Breast epithelium (tissue), 4 donors: ENCODE results near the gene MANBA. TPM values are rescaled to one million over a fixed set of nuclear protein-coding genes. Genes with fewer than 3 reads are reported as not detected.

Experiments
- DNase-seq, 2 donors: peaks; one replicate each; pipeline ENCODE4 v3.0.0-alpha.2; 2019; ENCODE audit warnings: low spot score in 2 of 2
- H3K27ac ChIP-seq, 2 donors: fragments of 200-600 bp; sonication (generic) in 1 of 2; one replicate each; pipeline ENCODE4 v1.5.1; 2016 to 2019; ENCODE audit warnings: mild to moderate bottlenecking in 1 of 2
- H3K27me3 ChIP-seq, 2 donors: fragments of 200-600 bp; sonication (generic) in 1 of 2; one replicate each; pipeline versions ENCODE4 v1.5.1 to v1.6.0; 2017 to 2019; ENCODE audit warnings: control low read depth in 1 of 2, mild to moderate bottlenecking in 1 of 2
- H3K36me3 ChIP-seq: fragments of 200-600 bp; one replicate; pipeline ENCODE4 v1.5.1; 2019
- H3K4me1 ChIP-seq, 2 donors: fragments of 200-600 bp; sonication (generic); one replicate each; pipeline ENCODE4 v1.5.1; 2016 to 2019; ENCODE audit warnings: control low read depth in 1 of 2
- H3K4me3 ChIP-seq, 3 donors: fragments of 200-600 bp; sonication (generic); 1 replicate in 2 of 3; 2 replicates in 1 of 3; pipeline ENCODE4 v1.5.1; 2016 to 2019; ENCODE audit warnings: mild to moderate bottlenecking in 3 of 3, moderate library complexity in 2 of 3
- H3K9me3 ChIP-seq, 2 donors: fragments of 200-600 bp; sonication (generic) in 1 of 2; one replicate each; pipeline ENCODE4 v1.5.1; 2016 to 2019; ENCODE audit warnings: control low read depth in 1 of 2
- POLR2A ChIP-seq: fragments of 450-650 bp; IDR thresholded peaks from one replicate; pipeline ENCODE4 v1.6.1; 2016; ENCODE audit warnings: antibody characterized with exemption, mild to moderate bottlenecking, moderate library complexity
- POLR2AphosphoS5 ChIP-seq, 3 donors: sonication (generic); formaldehyde crosslinking; IDR thresholded peaks; one replicate each; pipeline ENCODE4 v1.6.1; 2017; ENCODE audit warnings: antibody characterized with exemption in 3 of 3
- intact Hi-C: fragments of 100-400 bp; cut with DNase I; formaldehyde crosslinking; loops from one replicate; pipeline ENCODE4 v1.15.1; 2023; ENCODE audit warnings: low total_unique reads
- total RNA-seq, 3 donors: library from RNA; depleted of rRNA; stranded (reverse); fragments of >200 nt; gene quantifications; one replicate each; pipeline ENCODE4 v1.1.0, GENCODE V29; 2016
- TF ChIP-seq, protein P1 (sequence below), 3 donors: fragments of 450-650 bp; IDR thresholded peaks; one replicate each; pipeline ENCODE4 v1.5.1; 2016 to 2017; ENCODE audit warnings: antibody characterized with exemption in 3 of 3, mild to moderate bottlenecking in 3 of 3, moderate library complexity in 3 of 3

Gene MANBA
- total RNA-seq, 3 donors from 2014 or later, result 47.8 to 56.2 (median 49.8) TPM

DNA sequence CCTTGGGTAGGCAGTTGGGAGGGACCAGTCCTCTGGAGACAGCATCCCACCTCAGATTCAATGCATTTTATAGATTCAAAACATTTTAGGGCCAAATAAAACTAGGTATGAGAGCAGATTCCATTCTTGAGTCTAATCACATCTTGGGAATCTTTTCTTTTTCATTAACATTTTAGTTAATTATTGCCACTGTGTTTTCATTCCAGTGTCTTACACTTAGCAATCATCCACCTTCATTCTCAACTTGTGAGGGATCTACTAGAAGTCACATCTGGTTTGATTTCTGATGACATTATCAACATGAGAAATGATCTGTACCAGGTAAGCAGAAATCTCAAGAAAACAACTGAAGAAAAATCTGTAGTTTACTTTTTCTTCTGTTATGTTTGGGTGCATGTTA is 160.1 kb downstream of the MANBA start:
- no peak for DNase-seq
- H3K9me3 ChIP-seq, result no peaks in the 10 kb centered on the region
- H3K4me1 ChIP-seq, result no peaks in the 10 kb centered on the region
- no peaks in the 10 kb centered on the region for H3K27me3 ChIP-seq
- H3K36me3 ChIP-seq, result peaks cover 3% of the 10 kb centered on the region
- intact Hi-C loops, result no loop called here
- H3K4me3 ChIP-seq, result no peak overlapping the region
- no peak for TF ChIP-seq POLR2A
- no peak overlapping the region for H3K27ac ChIP-seq

DNA sequence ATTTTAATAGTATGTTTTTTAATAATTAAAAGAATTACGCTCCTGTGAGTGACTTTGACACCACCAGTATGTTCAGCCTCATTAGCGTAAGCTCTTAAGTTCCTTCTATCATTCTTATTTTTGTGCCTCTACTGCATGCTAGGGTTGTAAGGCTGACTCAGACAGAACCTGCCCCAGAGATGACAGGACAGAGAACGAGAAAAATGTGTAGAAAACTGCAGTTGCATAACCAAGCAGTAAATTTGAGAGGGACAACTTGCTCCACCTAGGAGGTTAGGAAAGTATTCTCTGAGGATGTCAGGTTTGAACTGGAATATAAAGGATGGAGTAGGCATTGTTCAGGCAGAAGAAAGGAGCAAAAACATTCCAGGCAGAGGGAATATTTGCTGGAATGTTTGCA is 160.9 kb downstream of the MANBA start:
- intact Hi-C loops, result no loop called here
- DNase-seq, result no peak
- H3K9me3 ChIP-seq, result no peaks in the 10 kb centered on the region
- H3K27ac ChIP-seq, result no peak overlapping the region
- H3K4me3 ChIP-seq, result no peak overlapping the region
- H3K4me1 ChIP-seq, result no peaks in the 10 kb centered on the region
- no peaks in the 10 kb centered on the region for H3K27me3 ChIP-seq
- peaks cover 3% of the 10 kb centered on the region for H3K36me3 ChIP-seq
- TF ChIP-seq POLR2A, result no peak
- TF ChIP-seq, protein P1, sequence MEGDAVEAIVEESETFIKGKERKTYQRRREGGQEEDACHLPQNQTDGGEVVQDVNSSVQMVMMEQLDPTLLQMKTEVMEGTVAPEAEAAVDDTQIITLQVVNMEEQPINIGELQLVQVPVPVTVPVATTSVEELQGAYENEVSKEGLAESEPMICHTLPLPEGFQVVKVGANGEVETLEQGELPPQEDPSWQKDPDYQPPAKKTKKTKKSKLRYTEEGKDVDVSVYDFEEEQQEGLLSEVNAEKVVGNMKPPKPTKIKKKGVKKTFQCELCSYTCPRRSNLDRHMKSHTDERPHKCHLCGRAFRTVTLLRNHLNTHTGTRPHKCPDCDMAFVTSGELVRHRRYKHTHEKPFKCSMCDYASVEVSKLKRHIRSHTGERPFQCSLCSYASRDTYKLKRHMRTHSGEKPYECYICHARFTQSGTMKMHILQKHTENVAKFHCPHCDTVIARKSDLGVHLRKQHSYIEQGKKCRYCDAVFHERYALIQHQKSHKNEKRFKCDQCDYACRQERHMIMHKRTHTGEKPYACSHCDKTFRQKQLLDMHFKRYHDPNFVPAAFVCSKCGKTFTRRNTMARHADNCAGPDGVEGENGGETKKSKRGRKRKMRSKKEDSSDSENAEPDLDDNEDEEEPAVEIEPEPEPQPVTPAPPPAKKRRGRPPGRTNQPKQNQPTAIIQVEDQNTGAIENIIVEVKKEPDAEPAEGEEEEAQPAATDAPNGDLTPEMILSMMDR (IDR thresholded peaks at IDR 0.05), result no peak
- no peak for TF ChIP-seq POLR2AphosphoS5 (IDR thresholded peaks at IDR 0.05)

DNA sequence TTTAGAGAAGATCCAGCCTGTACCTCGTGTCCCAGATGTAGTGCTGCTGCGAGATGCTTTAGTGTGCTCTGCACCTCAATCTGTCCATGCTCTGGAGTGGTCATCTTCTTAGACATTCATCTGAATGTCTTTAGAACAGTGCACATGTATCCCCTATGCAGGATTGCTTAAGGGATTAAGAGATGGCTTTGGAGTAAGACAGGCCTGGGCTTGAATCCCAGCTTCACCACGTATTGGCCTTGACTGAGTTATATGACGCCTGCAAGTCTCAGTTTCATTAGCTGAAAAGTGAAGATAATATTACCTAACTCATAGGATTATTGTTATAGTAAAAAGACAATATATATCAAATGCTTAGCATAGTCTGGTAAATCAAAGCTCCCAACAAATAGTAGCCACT is 161.3 kb downstream of the MANBA start:
- Histone ChIP-seq H3K27me3 (no peaks in the 10 kb centered on the region), H3K4me1 (no peaks in the 10 kb centered on the region), H3K36me3 (peaks cover 3% of the 10 kb centered on the region), H3K4me3 (no peak overlapping the region), H3K9me3 (no peaks in the 10 kb centered on the region), H3K27ac (no peak overlapping the region)
- TF ChIP-seq POLR2AphosphoS5 (IDR thresholded peaks at IDR 0.05) (no peak), POLR2A (no peak)
- TF ChIP-seq, protein P1 (IDR thresholded peaks at IDR 0.05), result no peak
- DNase-seq, result no peak
- intact Hi-C loops, result no loop called here

DNA sequence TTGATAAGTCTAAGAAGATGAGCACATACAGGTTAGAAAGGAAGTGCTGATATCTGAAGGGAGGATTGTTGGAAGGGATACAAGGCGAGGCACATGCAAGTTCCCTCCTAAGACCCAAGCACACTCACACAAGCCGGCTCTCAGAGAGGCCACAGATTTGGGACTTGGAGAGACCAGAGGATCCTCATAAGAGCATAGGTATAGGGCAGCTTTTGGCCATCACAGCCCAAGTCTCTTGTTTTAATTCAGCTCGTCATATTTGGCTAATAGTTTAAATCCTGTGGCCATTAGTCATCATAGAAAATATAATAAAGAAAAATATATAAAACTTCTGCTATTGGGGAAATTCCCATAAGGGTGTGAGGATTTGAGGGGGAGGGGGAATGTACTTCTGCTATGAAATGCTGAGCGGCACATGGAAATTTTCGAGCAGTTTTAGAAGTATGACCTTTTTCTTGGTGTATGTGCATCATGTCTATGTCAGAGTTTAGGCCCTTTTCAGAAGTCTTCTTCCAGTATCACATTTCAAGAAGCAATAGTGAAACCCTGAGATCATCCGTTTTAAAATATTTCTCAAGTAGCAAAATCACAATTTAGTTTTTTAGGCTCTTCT is 161.9 kb downstream of the MANBA start:
- Histone ChIP-seq H3K4me1 (no peaks in the 10 kb centered on the region), H3K4me3 (no peak overlapping the region), H3K36me3 (peaks cover 3% of the 10 kb centered on the region), H3K9me3 (no peaks in the 10 kb centered on the region), H3K27ac (no peak overlapping the region), H3K27me3 (no peaks in the 10 kb centered on the region)
- intact Hi-C loops, result no loop called here
- no peak for TF ChIP-seq POLR2AphosphoS5 (IDR thresholded peaks at IDR 0.05)
- TF ChIP-seq, protein P1 (IDR thresholded peaks at IDR 0.05), result no peak
- TF ChIP-seq POLR2A, result no peak
- no peak for DNase-seq

DNA sequence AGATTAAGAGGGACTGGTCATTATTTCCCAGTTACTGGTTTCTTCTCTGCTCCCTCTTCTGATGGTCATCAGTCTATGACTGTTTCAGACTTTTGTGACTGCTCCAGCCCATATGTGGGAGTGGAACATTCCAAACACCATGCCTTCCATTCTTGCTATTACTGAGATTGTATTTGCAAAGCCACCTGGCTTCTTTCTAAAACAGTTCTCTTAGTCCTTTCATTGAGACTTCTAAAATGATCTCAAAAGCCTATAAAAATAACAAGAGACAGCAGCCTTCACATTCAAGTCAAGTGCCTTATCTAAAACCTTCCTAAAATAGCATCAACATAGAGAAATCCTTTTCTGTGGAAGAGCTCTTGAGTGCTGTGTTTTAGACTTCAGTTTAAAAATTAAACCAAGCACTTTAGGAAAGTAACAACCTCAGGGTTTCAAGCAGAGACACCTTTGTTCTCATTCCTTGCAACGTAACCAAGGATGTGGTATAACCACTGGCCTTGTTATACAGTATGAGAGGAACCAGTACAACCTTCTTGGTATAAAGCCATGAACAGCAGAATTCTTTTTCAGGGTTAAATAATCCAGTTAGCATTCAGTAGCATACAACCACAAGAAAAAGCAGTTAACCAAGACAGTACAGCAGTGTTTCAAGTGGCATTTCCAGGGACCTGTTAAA is 162.5 kb downstream of the MANBA start:
- Histone ChIP-seq H3K27ac (no peak overlapping the region), H3K9me3 (no peaks in the 10 kb centered on the region)

More for the DNA sequence above, 162.5 kb downstream of the MANBA start:
- DNase-seq, result no peak
- H3K4me1 ChIP-seq, result no peaks in the 10 kb centered on the region
- peaks cover 3% of the 10 kb centered on the region for H3K36me3 ChIP-seq
- TF ChIP-seq, protein P1 (IDR thresholded peaks at IDR 0.05), result no peak
- no peak for TF ChIP-seq POLR2AphosphoS5 (IDR thresholded peaks at IDR 0.05)
- no peak for TF ChIP-seq POLR2A
- no peak overlapping the region for H3K4me3 ChIP-seq
- H3K27me3 ChIP-seq, result no peaks in the 10 kb centered on the region
- intact Hi-C loops, result no loop called here
